ENCODE data around the gene ADARB1.

Gene ADARB1

GRCh38 chr21:45154511-45155508, 80.4 kb downstream of the ADARB1 start:
- TF ChIP-seq CTCF (IDR thresholded peaks at IDR 0.05), result no peak

GRCh38 chr21:45155910-45156309, 81.5 kb downstream of the ADARB1 start:
- TF ChIP-seq CTCF (IDR thresholded peaks at IDR 0.05), result no peak

GRCh38 chr21:45156459-45156858, 82.1 kb downstream of the ADARB1 start:
- TF ChIP-seq CTCF (IDR thresholded peaks at IDR 0.05), result no peak

GRCh38 chr21:45157932-45158331, 83.6 kb downstream of the ADARB1 start:
- no peak for TF ChIP-seq CTCF (IDR thresholded peaks at IDR 0.05)

GRCh38 chr21:45158491-45159423, 84.4 kb downstream of the ADARB1 start:
- no peak for TF ChIP-seq CTCF (IDR thresholded peaks at IDR 0.05)

- no peak for TF ChIP-seq CTCF (IDR thresholded peaks at IDR 0.05)
These were observed 85.8 kb downstream of the ADARB1 start for GRCh38 chr21:45160198-45160597.

All from LNCAP (cell line).